Measurements from ENCODE around the gene LILRA5.
"Not testable (repeated sequence)": the region's sequence is repeated elsewhere in the genome, so short reads cannot be mapped to it uniquely, and the experiment has no call there.

Gene LILRA5

DNA sequence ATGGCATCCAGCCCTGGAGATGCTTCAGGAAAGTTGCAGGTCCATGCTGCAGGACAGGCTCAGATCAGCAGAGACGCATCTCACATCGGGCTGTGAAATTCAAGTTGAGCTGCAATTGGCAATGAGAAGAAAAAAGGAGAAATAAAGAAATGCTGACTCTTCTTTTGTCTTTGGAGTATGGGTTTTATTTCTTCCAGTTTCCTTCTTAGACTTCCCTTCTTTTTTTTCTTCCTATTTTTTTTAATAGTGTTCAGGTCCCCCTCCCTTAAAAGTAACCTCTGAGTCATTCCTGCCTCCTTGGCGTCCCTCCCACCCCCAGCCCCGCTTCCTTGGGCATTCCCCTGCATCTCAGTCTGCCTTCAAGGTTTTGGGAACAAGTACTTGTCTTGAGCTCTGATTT is 41.4 kb downstream of the LILRA5 start:
- DNase-seq: not testable (repeated sequence)

- no peak for DNase-seq
These were observed 41.9 kb downstream of the LILRA5 start for GRCh38 chr19:54271106-54271505.

- DNase-seq: no peak
These were observed 44.0 kb downstream of the LILRA5 start for GRCh38 chr19:54268936-54269335.

GRCh38 chr19:54266133-54266532 is 46.8 kb downstream of the LILRA5 start:
- peak; percentile 67 for DNase-seq

DNA sequence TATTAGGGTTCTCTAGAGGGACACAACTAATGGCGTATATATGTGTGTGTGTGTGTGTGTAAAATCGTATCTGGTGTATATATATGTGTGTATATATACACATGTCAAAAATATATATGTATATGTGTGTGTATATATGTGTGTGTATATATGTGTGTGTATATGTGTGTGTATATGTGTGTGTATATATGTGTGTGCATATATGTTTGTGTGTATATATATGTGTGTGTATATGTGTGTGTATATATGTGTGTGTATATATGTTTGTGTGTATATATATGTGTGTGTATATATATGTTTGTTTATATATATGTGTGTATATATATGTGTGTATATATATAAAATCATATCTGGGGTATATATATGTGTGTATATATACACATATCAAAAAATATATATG is 50.5 kb downstream of the LILRA5 start:
- no peak for DNase-seq

DNA sequence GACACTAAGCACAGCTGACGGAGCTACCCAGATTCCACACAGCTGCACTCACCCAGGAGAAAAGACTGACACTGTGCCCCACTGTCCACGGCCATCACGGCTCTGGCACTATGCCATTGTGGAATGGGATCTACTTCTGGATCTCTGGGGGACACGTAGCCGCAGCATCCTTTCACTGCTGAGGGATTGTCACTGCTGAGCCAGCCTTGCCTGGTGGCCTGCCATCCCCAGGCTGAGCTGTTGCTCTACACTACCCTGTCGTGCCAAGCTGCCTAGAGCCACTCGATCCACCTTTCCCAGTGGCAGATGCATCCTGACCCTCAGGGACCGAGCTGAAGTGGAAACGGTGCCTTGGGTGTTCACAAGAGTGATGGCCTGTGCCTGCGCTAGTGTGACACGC is 50.9 kb downstream of the LILRA5 start:
- no peak for DNase-seq

DNA sequence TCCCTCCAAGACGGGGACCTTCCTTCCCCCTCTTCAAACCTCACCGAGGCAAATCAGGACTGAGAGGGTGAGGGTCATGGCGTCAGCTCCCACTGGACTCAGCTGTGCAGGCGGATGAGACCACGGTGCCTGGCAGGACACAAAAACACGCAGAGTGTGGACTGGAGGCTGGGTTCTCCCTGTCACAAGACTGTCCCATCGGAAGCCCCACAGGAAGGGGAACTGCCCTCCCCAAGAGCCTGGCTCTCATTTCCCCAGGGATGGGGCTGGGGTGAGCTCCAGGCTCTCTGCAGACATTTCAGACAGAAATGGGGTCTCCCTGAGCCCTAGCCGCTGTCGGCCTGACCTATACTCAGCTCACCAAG is 55.9 kb downstream of the LILRA5 start, which contains the start of gene LILRB5:
Gene LILRB5, minus strand, starts transcription at position 158 of the 365 bp plus-strand sequence. Its CDS starts 80 bp downstream, at position 78.
- DNase-seq: no peak

All from left hindlimb (tissue), 1 donor.